HepG2 (cell line): Measurements from ENCODE around the gene GOT1. TPM values are rescaled to one million over a fixed set of nuclear protein-coding genes. Genes with fewer than 3 reads are reported as not detected.
A peak's percentile ranks its signal among the peaks of the same experiment; 100 is the strongest.

Experiments
- ADNP ChIP-seq: sonication (generic); formaldehyde crosslinking; IDR thresholded peaks from 2 replicates; pipeline ENCODE4 v1.4.0; 2020; ENCODE audit warnings: missing genetic modification reagents
- AHDC1 ChIP-seq: sonication (generic); formaldehyde crosslinking; IDR thresholded peaks from 2 replicates; pipeline ENCODE4 v1.5.1; 2020; ENCODE audit warnings: mild to moderate bottlenecking, missing genetic modification reagents, borderline replicate concordance
- ARID5B ChIP-seq: IDR thresholded peaks from 2 replicates; pipeline ENCODE4 v1.4.0; 2020; ENCODE audit warnings: mild to moderate bottlenecking, missing genetic modification reagents
- CHD4 ChIP-seq: fragments of 200-600 bp; sonication (generic); IDR thresholded peaks from 2 replicates; pipeline ENCODE4 v1.7.0; 2017; ENCODE audit warnings: mild to moderate bottlenecking, low read length, borderline replicate concordance
- ISL2 ChIP-seq: sonication (generic); formaldehyde crosslinking; IDR thresholded peaks from 2 replicates; pipeline ENCODE4 v1.5.0; 2020; ENCODE audit warnings: missing genetic modification reagents
- MTERF4 ChIP-seq: sonication (generic); formaldehyde crosslinking; IDR thresholded peaks from 2 replicates; pipeline ENCODE4 v1.8.0; 2023; ENCODE audit warnings: mild to moderate bottlenecking, missing genetic modification reagents
- PHB2 ChIP-seq: fragments of 450-650 bp; IDR thresholded peaks from 2 replicates; pipeline ENCODE4 v1.6.1; 2018; ENCODE audit not compliant: partially characterized antibody
- ZMYM2 ChIP-seq: sonication (generic); formaldehyde crosslinking; IDR thresholded peaks from 2 replicates; pipeline ENCODE4 v1.8.0; 2022; ENCODE audit warnings: mild to moderate bottlenecking, missing genetic modification reagents
- ZNF124 ChIP-seq: sonication (generic); formaldehyde crosslinking; IDR thresholded peaks from 2 replicates; pipeline ENCODE4 v1.4.0; 2020; ENCODE audit warnings: missing genetic modification reagents
- ZNF251 ChIP-seq: sonication (generic); formaldehyde crosslinking; IDR thresholded peaks from 2 replicates; pipeline ENCODE4 v1.9.0; 2021; ENCODE audit warnings: mild to moderate bottlenecking, missing genetic modification reagents
- ZNF256 ChIP-seq: sonication (generic); formaldehyde crosslinking; conservative IDR thresholded peaks from 2 replicates; pipeline ENCODE4 v1.4.0; 2020; ENCODE audit warnings: missing genetic modification reagents
- ZNF530 ChIP-seq: sonication (generic); formaldehyde crosslinking; IDR thresholded peaks from 2 replicates; pipeline ENCODE4 v1.5.0; 2020; ENCODE audit warnings: low read depth, mild to moderate bottlenecking, missing genetic modification reagents
- ZNF558 ChIP-seq: sonication (generic); formaldehyde crosslinking; IDR thresholded peaks from 2 replicates; pipeline ENCODE4 v1.9.0; 2022; ENCODE audit warnings: mild to moderate bottlenecking, missing genetic modification reagents, borderline replicate concordance
- ZNF629 ChIP-seq: sonication (generic); formaldehyde crosslinking; conservative IDR thresholded peaks from 2 replicates; pipeline ENCODE4 v1.5.0; 2020; ENCODE audit warnings: missing genetic modification reagents
- ZNF775 ChIP-seq: sonication (generic); formaldehyde crosslinking; IDR thresholded peaks from 2 replicates; pipeline ENCODE4 v1.4.0; 2020; ENCODE audit warnings: missing genetic modification reagents, mild to moderate bottlenecking, moderate library complexity, borderline replicate concordance
- ZNF776 ChIP-seq: sonication (generic); formaldehyde crosslinking; IDR thresholded peaks from 2 replicates; pipeline ENCODE4 v1.4.0; 2020; ENCODE audit warnings: mild to moderate bottlenecking, missing genetic modification reagents
- polyA plus RNA-seq, 8 experiments: library from polyadenylated mRNA; depleted of rRNA in 3 of 8; stranded (reverse) in 7 of 8; unstranded in 1 of 8; fragments of >200 nt; fragmentation: Illumina TruSeq in 4 of 8; extraction: Trizol in 4 of 8; gene quantifications; 2 replicates each; pipeline versions ENCODE4 v1.2.1 to v1.2.3, GENCODE V29; 2011 to 2016; ENCODE audit warnings: low read depth in 4 of 8, missing spikeins in 1 of 8, mixed read lengths in 1 of 8; ENCODE audit not compliant: insufficient read depth in 1 of 8
- total RNA-seq, 5 experiments: library from RNA; depleted of rRNA; stranded (reverse); fragments of >200 nt; fragmentation: Illumina TruSeq; extraction: Trizol; gene quantifications; 2 replicates each; pipeline ENCODE4 v1.2.3, GENCODE V29; 2016; ENCODE audit warnings: low read depth in 1 of 5

GOT1 gene
- total and polyA plus RNA-seq, 2 of the 13 experiments (the other 11 are each of a cell fraction or from before 2014, with no cell fraction given), result 81.2 to 102 TPM

GRCh38 chr10:99430116-99430450 lies 341 bp downstream of the GOT1 start (continued):
- TF ChIP-seq ZNF256 (0 out of 2 replicates have a peak, but pooled peaks have one; percentile 61), CHD4 (peak; percentile 44; the same call in 1 of the 2 replicates), PHB2 (no peak), ZNF558 (CRISPR knock-in tag) (0 out of 2 replicates have a peak, but pooled peaks have one; percentile 74), ADNP (CRISPR knock-in tag) (peak; percentile 73), ISL2 (CRISPR knock-in tag) (peak; percentile 8; the same call in 1 of the 2 replicates), ZNF776 (CRISPR knock-in tag) (peak; percentile 38; the same call in 1 of the 2 replicates), ARID5B (0 out of 2 replicates have a peak, but pooled peaks have one; percentile 3), ZMYM2 (CRISPR knock-in tag) (peak; percentile 65; the same call in 1 of the 2 replicates), ZNF251 (CRISPR knock-in tag) (0 out of 2 replicates have a peak, but pooled peaks have one; percentile 45), ZNF124 (CRISPR knock-in tag) (0 out of 2 replicates have a peak, but pooled peaks have one; percentile 4), ZNF530 (CRISPR knock-in tag) (no peak), MTERF4 (CRISPR knock-in tag) (0 out of 2 replicates have a peak, but pooled peaks have one; percentile 68), AHDC1 (CRISPR knock-in tag) (0 out of 2 replicates have a peak, but pooled peaks have one; percentile 16), ZNF775 (CRISPR knock-in tag) (peak; percentile 47; the same call in 1 of the 2 replicates), ZNF629 (peak; percentile 98)
